HepG2 (cell line): ENCODE measurements around the gene PDCD5. TPM values are rescaled to one million over a fixed set of nuclear protein-coding genes. Genes with fewer than 3 reads are reported as not detected.

Experiments used
- KDM2A ChIP-seq: sonication (generic); formaldehyde crosslinking; IDR thresholded peaks from 2 replicates; pipeline ENCODE4 v1.4.0; 2020; ENCODE audit warnings: low read depth, missing genetic modification reagents, borderline replicate concordance
- TOPORS ChIP-seq: sonication (generic); formaldehyde crosslinking; IDR thresholded peaks from 2 replicates; pipeline ENCODE4 v1.8.0; 2023; ENCODE audit warnings: mild to moderate bottlenecking, missing genetic modification reagents
- ZMAT3 ChIP-seq: sonication (generic); formaldehyde crosslinking; conservative IDR thresholded peaks from 2 replicates; pipeline ENCODE4 v1.7.0; 2021; ENCODE audit warnings: missing genetic modification reagents
- ZNF329 ChIP-seq: sonication (generic); formaldehyde crosslinking; IDR thresholded peaks from 2 replicates; pipeline ENCODE4 v1.9.0; 2021; ENCODE audit warnings: low read depth, mild to moderate bottlenecking, missing genetic modification reagents
- ZNF33A ChIP-seq: sonication (generic); formaldehyde crosslinking; IDR thresholded peaks from 2 replicates; pipeline ENCODE4 v1.5.1; 2020; ENCODE audit warnings: missing genetic modification reagents, mild to moderate bottlenecking, moderate library complexity, borderline replicate concordance
- ZNF547 ChIP-seq: sonication (generic); formaldehyde crosslinking; IDR thresholded peaks from 2 replicates; pipeline ENCODE4 v1.5.1; 2020; ENCODE audit warnings: mild to moderate bottlenecking, missing genetic modification reagents
- ZNF644 ChIP-seq: IDR thresholded peaks from 2 replicates; pipeline ENCODE4 v1.6.1; 2016; ENCODE audit warnings: low read depth
- polyA plus RNA-seq, 8 experiments: library from polyadenylated mRNA; depleted of rRNA in 3 of 8; stranded (reverse) in 7 of 8; unstranded in 1 of 8; fragments of >200 nt; fragmentation: Illumina TruSeq in 4 of 8; extraction: Trizol in 4 of 8; gene quantifications; 2 replicates each; pipeline versions ENCODE4 v1.2.1 to v1.2.3, GENCODE V29; 2011 to 2016; ENCODE audit warnings: low read depth in 4 of 8, missing spikeins in 1 of 8, mixed read lengths in 1 of 8; ENCODE audit not compliant: insufficient read depth in 1 of 8
- total RNA-seq, 5 experiments: library from RNA; depleted of rRNA; stranded (reverse); fragments of >200 nt; fragmentation: Illumina TruSeq; extraction: Trizol; gene quantifications; 2 replicates each; pipeline ENCODE4 v1.2.3, GENCODE V29; 2016; ENCODE audit warnings: low read depth in 1 of 5
- TF ChIP-seq, protein P1 (sequence below): sonication (generic); formaldehyde crosslinking; IDR thresholded peaks from 2 replicates; pipeline ENCODE4 v1.5.1; 2020; ENCODE audit warnings: missing genetic modification reagents, mild to moderate bottlenecking, borderline replicate concordance
- TF ChIP-seq, protein P2 (sequence below): sonication (generic); formaldehyde crosslinking; IDR thresholded peaks from 2 replicates; pipeline ENCODE4 v1.5.1; 2020; ENCODE audit warnings: mild to moderate bottlenecking, moderate library complexity, missing genetic modification reagents
- TF ChIP-seq, protein P3 (sequence below): sonication (generic); formaldehyde crosslinking; IDR thresholded peaks from 2 replicates; pipeline ENCODE4 v1.9.0; 2021; ENCODE audit warnings: missing genetic modification reagents, borderline replicate concordance

The PDCD5 gene
- total and polyA plus RNA-seq, 2 of the 13 experiments (the other 11 are each of a cell fraction or from before 2014, with no cell fraction given): 56.3 to 332 TPM

DNA sequence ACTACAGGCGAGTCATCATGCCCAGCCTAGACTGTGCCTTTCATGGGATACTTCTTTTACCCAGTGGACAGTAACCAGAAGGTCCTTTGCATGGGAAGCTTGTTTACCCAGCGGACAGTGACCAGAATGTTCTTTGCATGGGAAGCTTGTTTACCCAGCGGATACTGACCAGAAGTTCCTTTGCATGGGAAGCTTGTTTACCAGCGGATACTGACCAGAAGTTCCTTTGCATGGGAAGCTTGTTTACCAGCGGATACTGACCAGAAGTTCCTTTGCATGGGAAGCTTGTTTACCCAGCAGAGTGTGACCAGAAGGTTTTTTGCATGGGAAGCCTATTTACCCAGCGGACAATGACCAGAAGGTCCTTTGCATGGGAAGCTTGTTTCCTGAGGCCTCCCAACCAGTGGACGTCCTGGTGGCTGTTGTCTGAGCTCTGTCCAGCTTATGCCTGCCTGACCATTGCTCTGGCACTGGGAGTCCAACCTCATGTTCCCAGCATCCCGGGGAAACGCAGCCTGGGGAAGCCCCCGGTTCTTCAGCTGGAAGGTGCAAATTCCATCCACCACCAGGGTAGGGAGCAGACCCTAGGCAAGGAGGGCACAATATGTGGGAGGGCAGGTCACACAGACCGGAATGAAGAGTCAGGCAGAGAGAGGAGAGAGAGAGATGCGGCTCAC lies 41.6 kb upstream of the PDCD5 start (continued):
- TF ChIP-seq, protein P1, sequence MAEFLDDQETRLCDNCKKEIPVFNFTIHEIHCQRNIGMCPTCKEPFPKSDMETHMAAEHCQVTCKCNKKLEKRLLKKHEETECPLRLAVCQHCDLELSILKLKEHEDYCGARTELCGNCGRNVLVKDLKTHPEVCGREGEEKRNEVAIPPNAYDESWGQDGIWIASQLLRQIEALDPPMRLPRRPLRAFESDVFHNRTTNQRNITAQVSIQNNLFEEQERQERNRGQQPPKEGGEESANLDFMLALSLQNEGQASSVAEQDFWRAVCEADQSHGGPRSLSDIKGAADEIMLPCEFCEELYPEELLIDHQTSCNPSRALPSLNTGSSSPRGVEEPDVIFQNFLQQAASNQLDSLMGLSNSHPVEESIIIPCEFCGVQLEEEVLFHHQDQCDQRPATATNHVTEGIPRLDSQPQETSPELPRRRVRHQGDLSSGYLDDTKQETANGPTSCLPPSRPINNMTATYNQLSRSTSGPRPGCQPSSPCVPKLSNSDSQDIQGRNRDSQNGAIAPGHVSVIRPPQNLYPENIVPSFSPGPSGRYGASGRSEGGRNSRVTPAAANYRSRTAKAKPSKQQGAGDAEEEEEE (CRISPR knock-in tag): no peak
- TF ChIP-seq, protein P2, sequence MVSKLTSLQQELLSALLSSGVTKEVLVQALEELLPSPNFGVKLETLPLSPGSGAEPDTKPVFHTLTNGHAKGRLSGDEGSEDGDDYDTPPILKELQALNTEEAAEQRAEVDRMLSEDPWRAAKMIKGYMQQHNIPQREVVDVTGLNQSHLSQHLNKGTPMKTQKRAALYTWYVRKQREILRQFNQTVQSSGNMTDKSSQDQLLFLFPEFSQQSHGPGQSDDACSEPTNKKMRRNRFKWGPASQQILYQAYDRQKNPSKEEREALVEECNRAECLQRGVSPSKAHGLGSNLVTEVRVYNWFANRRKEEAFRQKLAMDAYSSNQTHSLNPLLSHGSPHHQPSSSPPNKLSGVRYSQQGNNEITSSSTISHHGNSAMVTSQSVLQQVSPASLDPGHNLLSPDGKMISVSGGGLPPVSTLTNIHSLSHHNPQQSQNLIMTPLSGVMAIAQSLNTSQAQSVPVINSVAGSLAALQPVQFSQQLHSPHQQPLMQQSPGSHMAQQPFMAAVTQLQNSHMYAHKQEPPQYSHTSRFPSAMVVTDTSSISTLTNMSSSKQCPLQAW (CRISPR knock-in tag): peak; percentile 84
- peak; percentile 50; the same call in 1 of the 2 replicates for TF ChIP-seq ZNF644
- no peak for TF ChIP-seq ZNF33A (CRISPR knock-in tag)
- TF ChIP-seq ZNF329 (CRISPR knock-in tag): 0 out of 2 replicates have a peak, but pooled peaks have one; percentile 39
- TF ChIP-seq, protein P3, sequence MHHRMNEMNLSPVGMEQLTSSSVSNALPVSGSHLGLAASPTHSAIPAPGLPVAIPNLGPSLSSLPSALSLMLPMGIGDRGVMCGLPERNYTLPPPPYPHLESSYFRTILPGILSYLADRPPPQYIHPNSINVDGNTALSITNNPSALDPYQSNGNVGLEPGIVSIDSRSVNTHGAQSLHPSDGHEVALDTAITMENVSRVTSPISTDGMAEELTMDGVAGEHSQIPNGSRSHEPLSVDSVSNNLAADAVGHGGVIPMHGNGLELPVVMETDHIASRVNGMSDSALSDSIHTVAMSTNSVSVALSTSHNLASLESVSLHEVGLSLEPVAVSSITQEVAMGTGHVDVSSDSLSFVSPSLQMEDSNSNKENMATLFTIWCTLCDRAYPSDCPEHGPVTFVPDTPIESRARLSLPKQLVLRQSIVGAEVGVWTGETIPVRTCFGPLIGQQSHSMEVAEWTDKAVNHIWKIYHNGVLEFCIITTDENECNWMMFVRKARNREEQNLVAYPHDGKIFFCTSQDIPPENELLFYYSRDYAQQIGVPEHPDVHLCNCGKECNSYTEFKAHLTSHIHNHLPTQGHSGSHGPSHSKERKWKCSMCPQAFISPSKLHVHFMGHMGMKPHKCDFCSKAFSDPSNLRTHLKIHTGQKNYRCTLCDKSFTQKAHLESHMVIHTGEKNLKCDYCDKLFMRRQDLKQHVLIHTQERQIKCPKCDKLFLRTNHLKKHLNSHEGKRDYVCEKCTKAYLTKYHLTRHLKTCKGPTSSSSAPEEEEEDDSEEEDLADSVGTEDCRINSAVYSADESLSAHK (CRISPR knock-in tag): no peak
- TF ChIP-seq TOPORS (CRISPR knock-in tag): no peak
- peak; percentile 22; the same call in 1 of the 2 replicates for TF ChIP-seq KDM2A
- 0 out of 2 replicates have a peak, but pooled peaks have one; percentile 48 for TF ChIP-seq ZMAT3 (CRISPR knock-in tag)
- TF ChIP-seq ZNF547 (CRISPR knock-in tag): peak; percentile 59; the same call in 1 of the 2 replicates
